GM12878 (cell line): ENCODE results near the gene PLGRKT. TPM values are rescaled to one million over a fixed set of nuclear protein-coding genes. Genes with fewer than 3 reads are reported as not detected.

Source experiments
- ATAC-seq: fragments of 200-7000 bp; cut with Tn5 transposase; 3 replicates; pipeline ENCODE4 v1.9.1; 2020; ENCODE audit warnings: mild to moderate bottlenecking, moderate library complexity
- BruUV-seq: library from RNA; stranded (reverse); fragments of 400-500 nt; replicated peaks from 2 replicates; lab custom pipeline; 2021; lab: Mats Ljungman, UMichigan
- CTCF ChIA-PET: fragments of 300-600 bp; sonication (Branson Sonifier 250); formaldehyde crosslinking; extraction: SDS; loops from one replicate; lab custom pipeline; 2021; ENCODE audit warnings: inconsistent platforms; lab: Yijun Ruan, JAX
- POLR2A ChIA-PET: fragments of 350-600 bp; formaldehyde crosslinking; extraction: SDS; loops from one replicate; lab custom pipeline; 2021; ENCODE audit warnings: inconsistent platforms; lab: Charles Lee
- RAD21 ChIA-PET: fragments of 300-600 bp; sonication (Branson Sonifier 250); formaldehyde crosslinking; loops from one replicate; lab custom pipeline; 2023; ENCODE audit warnings: antibody characterized with exemption; ENCODE audit not compliant: unreplicated experiment; lab: Charles Lee
- SMC1A ChIA-PET: fragments of 300-600 bp; sonication (Branson Sonifier 250); formaldehyde crosslinking; loops from one replicate; lab custom pipeline; 2023; ENCODE audit not compliant: unreplicated experiment, uncharacterized antibody; lab: Charles Lee
- DNase-seq: peaks from one replicate; pipeline ENCODE4 v3.0.0-alpha.2; 2011; ENCODE audit warnings: low read depth, low spot score
- FAIRE-seq: peaks from 3 replicates; lab custom pipeline; 2011; peaks lifted over from hg19 to GRCh38; lab: Jason Lieb, UNC
- H2AFZ ChIP-seq: 2 replicates; pipeline ENCODE4 v1.6.0; 2011; ENCODE audit warnings: low read depth, low read length, control low read depth; ENCODE audit not compliant: control insufficient read depth
- H3K27ac ChIP-seq: 2 replicates; pipeline ENCODE4 v1.5.1; 2011; ENCODE audit warnings: control low read depth; ENCODE audit not compliant: control insufficient read depth, insufficient read depth
- H3K27me3 ChIP-seq, 2 experiments: replicated peaks in 1 of 2; 2 replicates each; pipeline versions ENCODE4 v1.6.0 to v1.6.1; 2011; ENCODE audit warnings: low read length in 1 of 2; ENCODE audit not compliant: control insufficient read depth in 2 of 2, insufficient read depth in 2 of 2
- H3K36me3 ChIP-seq, 2 experiments: 2 replicates each; pipeline ENCODE4 v1.5.1; 2011; ENCODE audit warnings: low read length in 1 of 2; ENCODE audit not compliant: control insufficient read depth in 2 of 2, insufficient read depth in 2 of 2
- H3K4me1 ChIP-seq: 2 replicates; pipeline ENCODE4 v1.6.1; 2011; ENCODE audit warnings: mild to moderate bottlenecking, low read length, moderate library complexity, mixed read lengths; ENCODE audit not compliant: control insufficient read depth, insufficient read depth
- H3K4me2 ChIP-seq: 2 replicates; pipeline ENCODE4 v1.6.0; 2011; ENCODE audit warnings: control low read depth; ENCODE audit not compliant: control insufficient read depth, insufficient read depth
- H3K4me3 ChIP-seq: fragments of 200-600 bp; sonication (generic); 2 replicates; pipeline ENCODE4 v1.5.1; 2016
- H3K79me2 ChIP-seq: 2 replicates; pipeline ENCODE4 v1.6.0; 2011; ENCODE audit warnings: low read length; ENCODE audit not compliant: control insufficient read depth, insufficient read depth
- H3K9ac ChIP-seq: 2 replicates; pipeline ENCODE4 v1.8.0; 2011; ENCODE audit warnings: low read length, control low read depth, mixed read lengths; ENCODE audit not compliant: control insufficient read depth, insufficient read depth
- H3K9me3 ChIP-seq: replicated peaks from 3 replicates; pipeline ENCODE4 v1.5.1; 2011; ENCODE audit warnings: mild to moderate bottlenecking, low read length; ENCODE audit not compliant: control insufficient read depth, insufficient read depth
- H4K20me1 ChIP-seq: 2 replicates; pipeline ENCODE4 v1.6.0; 2011; ENCODE audit not compliant: control insufficient read depth, insufficient read depth
- CTCF ChIP-seq, 3 experiments: IDR thresholded peaks in 2 of 3; conservative IDR thresholded peaks in 1 of 3; 2 replicates each; pipeline ENCODE4 v1.5.1; 2011; ENCODE audit warnings: low read depth in 3 of 3, low read length in 3 of 3, mild to moderate bottlenecking in 3 of 3, control low read depth in 2 of 3, moderate library complexity in 2 of 3, inconsistent platforms in 1 of 3, mixed read lengths in 1 of 3; ENCODE audit not compliant: control insufficient read depth in 2 of 3, insufficient read depth in 1 of 3; ENCODE audit errors: extremely low read depth in 1 of 3
- RAD21 ChIP-seq: IDR thresholded peaks from 2 replicates; pipeline ENCODE4 v1.6.1; 2011; ENCODE audit warnings: mild to moderate bottlenecking, low read depth, low read length, moderate library complexity; ENCODE audit not compliant: insufficient read depth
- ZBTB4 ChIP-seq: fragments of 450-650 bp; formaldehyde crosslinking; IDR thresholded peaks from 2 replicates; pipeline ENCODE4 v1.4.0; 2022; ENCODE audit warnings: mild to moderate bottlenecking, moderate library complexity
- WGBS: methylation state at CpG from one replicate; pipeline ENCODE4 v1.1.6; 2016; ENCODE audit warnings: low lambda C conversion rate; ENCODE audit not compliant: insufficient replicate concordance, insufficient coverage; ENCODE audit errors: missing lambda C conversion rate; 5-methylcytosine and 5-hydroxymethylcytosine counted together
- in situ Hi-C: fragments of 300-500 bp; cut with MboI; formaldehyde crosslinking; loops from 9 replicates; pipeline ENCODE4 v1.14.3; 2018; ENCODE audit warnings: mixed read lengths
- intact Hi-C: fragments of 100-400 bp; cut with micrococcal nuclease; formaldehyde crosslinking; loops from one replicate; pipeline ENCODE4 v1.14.2; 2022; ENCODE audit not compliant: unreplicated experiment
- polyA plus RNA-seq, 11 experiments: library from polyadenylated mRNA; depleted of rRNA in 4 of 11; unstranded in 6 of 11; stranded (reverse) in 5 of 11; fragments of >200 nt; fragmentation: Nextera tagmentation in 4 of 11; fragmentation: Illumina TruSeq in 1 of 11; extraction: Ambion mirVana in 4 of 11; extraction: Trizol in 1 of 11; gene quantifications; 1 replicate in 1 of 11; 2 replicates in 10 of 11; pipeline versions ENCODE4 v1.2.1 to v1.2.3, GENCODE V29; 2011 to 2016; ENCODE audit warnings: inconsistent platforms in 2 of 11, missing spikeins in 2 of 11, low read depth in 1 of 11
- total RNA-seq, 4 experiments: library from RNA; depleted of rRNA in 3 of 4; stranded (reverse); fragments of >200 nt in 3 of 4; fragmentation: Illumina TruSeq in 1 of 4; extraction: Trizol in 1 of 4; gene quantifications; 2 replicates each; pipeline versions ENCODE4 v1.2.1 to v1.2.3, GENCODE V29; 2013 to 2021

Gene PLGRKT
- total and polyA plus RNA-seq, 10 of the 15 experiments (the other 5 are each of a cell fraction or from before 2014, with no cell fraction given) = 25.2 to 72.3 (median 38.4) TPM

GRCh38 chr9:5428794-5429528 lies 8.8 kb downstream of the PLGRKT start:
- intact Hi-C loops = loop anchor here (5.0 to 10.0 kb wide), 4 partner anchors 244 to 667 kb away; partner anchors contain the start of genes INSL6 and JAK2
- WGBS = 70% methylated on average over 2 of the region's 2 CpGs

More at GRCh38 chr9:5428794-5429528, 8.8 kb downstream of the PLGRKT start:
- FAIRE-seq = no peak
- no peak for DNase-seq
- no TSS peak for BruUV-seq
- H3K27ac ChIP-seq = no peak overlapping the region
- TF ChIP-seq CTCF (IDR thresholded peaks at IDR 0.05 in 2 of 3, conservative IDR thresholded peaks at IDR 0.05 in 1 of 3; ENCODE audit: control insufficient read depth in 2 of 3, extremely low read depth in 1 of 3, insufficient read depth in 1 of 3, low read depth in 3 of 3, low read length in 3 of 3) (peak in 1 of 3 experiments; percentile 29; a peak in 2 of 6 replicates), ZBTB4 (CRISPR knock-in tag) (no peak), RAD21 (peak; percentile 16; the same call in 1 of the 2 replicates)
- H3K9me3 ChIP-seq = no peaks in the 10 kb centered on the region; the same call in 2 of the 3 replicates
- RAD21 ChIA-PET = interaction anchor here (0.8 to 2.0 kb wide), 4 partner anchors 14 to 670 kb away, joined by 3 to 9 read pairs (median 4); no protein-coding TSS in a partner anchor
- CTCF ChIA-PET = interaction anchor here (1.0 to 1.6 kb wide), 5 partner anchors 13 to 676 kb away, joined by 3 to 5 read pairs (median 3); no protein-coding TSS in a partner anchor
- no peak overlapping the region for H3K4me3 ChIP-seq
- SMC1A ChIA-PET = interaction anchor here (0.9 to 3.7 kb wide), 7 partner anchors 10 to 669 kb away, joined by 3 to 14 read pairs (median 4); no protein-coding TSS in a partner anchor
- H3K9ac ChIP-seq = no peak overlapping the region
- H2AFZ ChIP-seq = no peak overlapping the region
- H4K20me1 ChIP-seq = no peaks in the 10 kb centered on the region
- H3K4me1 ChIP-seq = no peaks in the 10 kb centered on the region
- H3K79me2 ChIP-seq = no peaks in the 10 kb centered on the region
- POLR2A ChIA-PET = no interaction called here
- in situ Hi-C loops = loop anchor here (5.0 kb wide), 1 partner anchor 357 kb away; no protein-coding TSS in a partner anchor
- H3K27me3 ChIP-seq = no peaks in the 10 kb centered on the region
- ATAC-seq = peak; percentile 42
- H3K36me3 ChIP-seq = peaks cover 1 to 4% of the 10 kb centered on the region in 2 experiments; a peak in 3 of 4 replicates
- no peak overlapping the region for H3K4me2 ChIP-seq
